K562 (cell line): ENCODE measurements around the gene EEF2K. TPM values are rescaled to one million over a fixed set of nuclear protein-coding genes. Genes with fewer than 3 reads are reported as not detected.
A peak's percentile ranks its signal among the peaks of the same experiment; 100 is the strongest.

Experiments used
- CHD1 ChIP-seq: fragments of 200-600 bp; sonication (generic); IDR thresholded peaks from one replicate; pipeline ENCODE4 v1.6.1; 2012; ENCODE audit warnings: mild to moderate bottlenecking, moderate library complexity, low read length, inconsistent platforms
- DEAF1 ChIP-seq: fragments of 450-650 bp; formaldehyde crosslinking; IDR thresholded peaks from 2 replicates; pipeline ENCODE4 v1.4.0; 2020; ENCODE audit warnings: mild to moderate bottlenecking, moderate library complexity
- E4F1 ChIP-seq: fragments of 250-450 bp; sonication (Bioruptor Pico); IDR thresholded peaks from 2 replicates; pipeline ENCODE4 v1.5.0; 2021; ENCODE audit warnings: mild to moderate bottlenecking, borderline replicate concordance
- EP300 ChIP-seq: IDR thresholded peaks from 2 replicates; pipeline ENCODE4 v1.6.1; 2012; ENCODE audit warnings: low read length, improper control_type of control experiment
- MECOM ChIP-seq: fragments of 250-450 bp; sonication (Bioruptor Pico); IDR thresholded peaks from 2 replicates; pipeline ENCODE4 v1.8.0; 2022; ENCODE audit warnings: inconsistent platforms
- MITF ChIP-seq: IDR thresholded peaks from 2 replicates; pipeline ENCODE4 v1.6.1; 2014; ENCODE audit warnings: antibody characterized with exemption
- MTA1 ChIP-seq: fragments of 450-650 bp; IDR thresholded peaks from 2 replicates; pipeline ENCODE4 v1.6.1; 2017; ENCODE audit warnings: borderline replicate concordance
- MTF1 ChIP-seq: fragments of 250-450 bp; sonication (Bioruptor Pico); IDR thresholded peaks from 2 replicates; pipeline ENCODE4 v1.9.0; 2021; ENCODE audit warnings: moderate library complexity, mild to moderate bottlenecking, inconsistent platforms, borderline replicate concordance
- MXD1 ChIP-seq: fragments of 250-450 bp; sonication (Bioruptor Pico); IDR thresholded peaks from 2 replicates; pipeline ENCODE4 v1.8.0; 2021; ENCODE audit warnings: borderline replicate concordance, mild to moderate bottlenecking, moderate library complexity; ENCODE audit not compliant: poor library complexity, severe bottlenecking
- MXI1 ChIP-seq: IDR thresholded peaks from 2 replicates; pipeline ENCODE4 v1.6.1; 2011; ENCODE audit warnings: low read depth, mild to moderate bottlenecking, improper control_type of control experiment, low read length
- NFE2 ChIP-seq: IDR thresholded peaks from 2 replicates; pipeline ENCODE4 v1.6.1; 2014; ENCODE audit warnings: antibody characterized with exemption, low read depth
- SIN3A ChIP-seq, 2 experiments: fragments of 150-350 bp in 1 of 2; IDR thresholded peaks; 2 replicates each; pipeline ENCODE4 v1.6.1; 2011 to 2016; ENCODE audit warnings: borderline replicate concordance in 2 of 2, low read depth in 2 of 2, low read length in 2 of 2, mild to moderate bottlenecking in 2 of 2, moderate library complexity in 2 of 2; ENCODE audit not compliant: control insufficient read depth in 1 of 2
- SLC30A9 ChIP-seq: fragments of 250-450 bp; sonication (Bioruptor Pico); IDR thresholded peaks from 2 replicates; pipeline ENCODE4 v1.8.0; 2022; ENCODE audit warnings: mild to moderate bottlenecking, moderate library complexity
- SMAD3 ChIP-seq: fragments of 450-650 bp; formaldehyde crosslinking; conservative IDR thresholded peaks from 2 replicates; pipeline ENCODE4 v1.4.0; 2020; ENCODE audit warnings: mild to moderate bottlenecking
- SP1 ChIP-seq: sonication (generic); formaldehyde crosslinking; IDR thresholded peaks from 2 replicates; pipeline ENCODE4 v1.8.1; 2022; ENCODE audit warnings: mild to moderate bottlenecking, missing genetic modification reagents
- STAG1 ChIP-seq: sonication (generic); formaldehyde crosslinking; IDR thresholded peaks from 2 replicates; pipeline ENCODE4 v1.5.0; 2020; ENCODE audit warnings: missing genetic modification reagents, borderline replicate concordance
- STAT5B ChIP-seq: fragments of 250-450 bp; sonication (Bioruptor Pico); IDR thresholded peaks from 2 replicates; pipeline ENCODE4 v1.8.0; 2021; ENCODE audit warnings: mild to moderate bottlenecking, inconsistent platforms
- TAF7 ChIP-seq: fragments of 450-650 bp; IDR thresholded peaks from 2 replicates; pipeline ENCODE4 v1.6.1; 2016; ENCODE audit warnings: missing genetic modification characterization, missing compliant biosample characterization
- ZNF175 ChIP-seq: fragments of 200-800 bp; sonication (Bioruptor generic); IDR thresholded peaks from 2 replicates; pipeline ENCODE4 v1.6.1; 2016; ENCODE audit warnings: low read depth, mild to moderate bottlenecking, missing genetic modification characterization, missing compliant biosample characterization
- ZNF316 ChIP-seq: fragments of 450-650 bp; IDR thresholded peaks from 2 replicates; pipeline ENCODE4 v1.6.1; 2016
- ZZZ3 ChIP-seq: fragments of 450-650 bp; IDR thresholded peaks from 2 replicates; pipeline ENCODE4 v1.6.1; 2016; ENCODE audit warnings: antibody characterized with exemption, mild to moderate bottlenecking, moderate library complexity
- polyA plus RNA-seq, 8 experiments: library from polyadenylated mRNA; depleted of rRNA in 4 of 8; stranded (reverse) in 5 of 8; unstranded in 3 of 8; fragments of >200 nt; fragmentation: Nextera tagmentation in 2 of 8; fragmentation: Illumina TruSeq in 1 of 8; extraction: Ambion mirVana in 2 of 8; extraction: Trizol in 1 of 8; gene quantifications; 2 replicates each; pipeline versions ENCODE4 v1.2.1 to v1.2.3, GENCODE V29; 2011 to 2014; ENCODE audit warnings: inconsistent platforms in 1 of 8, missing spikeins in 1 of 8
- total RNA-seq, 7 experiments: library from RNA; depleted of rRNA in 6 of 7; stranded (reverse); fragments of >200 nt in 6 of 7; fragmentation: Illumina TruSeq in 2 of 7; extraction: Trizol in 2 of 7; gene quantifications; 2 replicates each; pipeline versions ENCODE4 v1.2.1 to v1.2.3, GENCODE V29; 2011 to 2021; ENCODE audit warnings: low replicate concordance in 1 of 7

Gene EEF2K
- total and polyA plus RNA-seq, 9 of the 15 experiments (the other 6 are each of a cell fraction or from before 2014, with no cell fraction given): 3.0 to 35.2 (median 12.2) TPM

GRCh38 chr16:22206013-22206841, at the start of gene EEF2K (continued):
- TF ChIP-seq E4F1 (CRISPR knock-in tag) (no peak), ZNF175 (no peak), MECOM (CRISPR knock-in tag) (no peak), EP300 (peak; percentile 65), SP1 (peak; percentile 77), SLC30A9 (CRISPR knock-in tag) (no peak), MXD1 (CRISPR knock-in tag) (peak; percentile 85), SMAD3 (no peak), MXI1 (peak; percentile 94), DEAF1 (peak; percentile 55), CHD1 (no peak), NFE2 (no peak), ZNF316 (no peak), SIN3A (IDR thresholded peaks at IDR 0.05; ENCODE audit: borderline replicate concordance in 2 of 2, control insufficient read depth in 1 of 2, low read depth in 2 of 2, low read length in 2 of 2) (peak; percentile 55 to 97; a peak in 3 of 4 replicates), MITF (peak; percentile 43; the same call in 1 of the 2 replicates), MTA1 (no peak; the same call in 1 of the 2 replicates), TAF7 (tag) (no peak), MTF1 (no peak), STAT5B (no peak), ZZZ3 (no peak), STAG1 (CRISPR knock-in tag) (no peak; the same call in 1 of the 2 replicates)
